T-helper 1 cell treated with Interleukin-12 subunit alpha and Interleukin-12 subunit beta and Interleukin-4 antibody, amounts not matched to agents 30 μg/mL and 1 μg/mL, for 36 hours (primary cell): ENCODE data around the gene INTS3.

Source experiments
- H3K27ac Mint-ChIP-seq: one replicate; pipeline ENCODE4 v1.8.0; 2021; ENCODE audit warnings: mild to moderate bottlenecking, mixed read lengths
- H3K27me3 Mint-ChIP-seq: one replicate; pipeline ENCODE4 v1.8.0; 2021; ENCODE audit warnings: low read depth, mixed read lengths
- H3K36me3 Mint-ChIP-seq: one replicate; pipeline ENCODE4 v1.8.0; 2021; ENCODE audit warnings: low read depth, mixed read lengths
- H3K4me1 Mint-ChIP-seq: one replicate; pipeline ENCODE4 v1.8.0; 2021; ENCODE audit warnings: low read depth, mixed read lengths
- H3K4me3 Mint-ChIP-seq: one replicate; pipeline ENCODE4 v1.8.0; 2021; ENCODE audit warnings: mild to moderate bottlenecking, moderate library complexity, mixed read lengths
- H3K9me3 Mint-ChIP-seq: one replicate; pipeline ENCODE4 v1.8.0; 2021; ENCODE audit warnings: mixed read lengths

INTS3 gene

DNA sequence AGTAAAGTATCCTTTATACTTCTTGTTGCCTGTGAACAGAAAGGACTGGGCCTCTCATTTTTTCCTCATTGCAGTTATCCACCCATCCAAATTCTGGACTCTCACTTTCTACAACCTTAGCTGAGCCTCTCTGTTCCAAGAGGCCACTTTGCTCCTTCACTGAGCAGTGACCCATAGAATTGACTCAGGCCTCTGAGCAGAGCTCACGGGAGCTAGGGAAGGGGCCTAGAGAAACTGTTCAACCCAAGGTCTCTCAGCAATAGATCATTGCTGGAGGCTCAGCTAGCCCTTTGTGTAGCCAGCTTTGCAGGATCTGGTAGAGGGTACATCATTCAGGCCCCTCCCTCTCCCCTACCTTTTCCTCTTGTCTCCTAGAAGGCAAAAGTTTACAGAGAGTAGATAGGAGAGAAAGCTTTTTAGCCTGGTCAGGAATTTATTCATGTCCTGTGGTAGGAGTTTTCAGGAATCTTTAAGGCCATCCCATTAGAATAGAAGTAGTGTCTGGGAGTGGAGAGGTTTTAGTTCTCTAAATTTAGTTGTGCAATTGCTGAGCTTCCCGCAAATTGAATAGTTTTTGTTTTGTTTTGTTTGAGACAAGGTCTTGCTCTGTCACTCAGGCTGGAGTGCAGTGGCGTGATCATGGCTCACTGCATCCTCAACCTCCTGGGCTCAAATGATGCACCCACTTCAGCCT lies 6.7 kb downstream of the INTS3 start:
- H3K36me3 Mint-ChIP-seq, result peaks cover 9% of the 10 kb centered on the region
- no peak overlapping the region for H3K4me3 Mint-ChIP-seq
- H3K27ac Mint-ChIP-seq, result no peak overlapping the region
- H3K4me1 Mint-ChIP-seq, result peaks cover 7% of the 10 kb centered on the region
- H3K9me3 Mint-ChIP-seq, result no peaks in the 10 kb centered on the region
- no peaks in the 10 kb centered on the region for H3K27me3 Mint-ChIP-seq

- H3K9me3 Mint-ChIP-seq, result no peaks in the 10 kb centered on the region
- no peak overlapping the region for H3K4me3 Mint-ChIP-seq
- H3K4me1 Mint-ChIP-seq, result peaks cover 3% of the 10 kb centered on the region
- H3K36me3 Mint-ChIP-seq, result peaks cover 9% of the 10 kb centered on the region
- H3K27me3 Mint-ChIP-seq, result no peaks in the 10 kb centered on the region
- no peak overlapping the region for H3K27ac Mint-ChIP-seq
These were observed 7.2 kb downstream of the INTS3 start for GRCh38 chr1:153735090-153735420.

DNA sequence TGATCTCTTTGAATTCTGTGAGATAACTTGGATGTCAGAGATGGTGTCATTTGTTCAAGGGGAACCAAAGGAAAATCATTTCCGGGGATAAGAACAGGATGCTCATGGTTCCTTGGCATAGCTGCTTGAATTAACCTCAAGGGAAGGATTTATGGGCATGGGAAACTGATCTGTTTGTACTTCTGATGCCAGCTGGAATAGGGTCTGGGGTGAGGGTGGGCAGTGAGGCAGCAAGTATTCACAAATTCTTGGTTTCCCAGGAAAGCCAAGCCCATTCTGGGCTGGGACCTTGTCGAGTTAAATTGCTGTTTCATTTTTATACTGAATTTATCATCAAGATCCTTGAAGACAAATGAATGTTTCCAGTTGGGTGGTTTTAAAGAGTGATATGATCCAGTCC lies 14.1 kb downstream of the INTS3 start:
- peaks cover 41% of the 10 kb centered on the region for H3K36me3 Mint-ChIP-seq
- no peak overlapping the region for H3K27ac Mint-ChIP-seq
- no peaks in the 10 kb centered on the region for H3K9me3 Mint-ChIP-seq
- peaks cover 6% of the 10 kb centered on the region for H3K4me1 Mint-ChIP-seq
- H3K27me3 Mint-ChIP-seq, result no peaks in the 10 kb centered on the region
- no peak overlapping the region for H3K4me3 Mint-ChIP-seq

- no peak overlapping the region for H3K27ac Mint-ChIP-seq
- peaks cover 45% of the 10 kb centered on the region for H3K36me3 Mint-ChIP-seq
- no peak overlapping the region for H3K4me3 Mint-ChIP-seq
- H3K4me1 Mint-ChIP-seq, result peaks cover 6% of the 10 kb centered on the region
- no peaks in the 10 kb centered on the region for H3K9me3 Mint-ChIP-seq
- no peaks in the 10 kb centered on the region for H3K27me3 Mint-ChIP-seq
These were observed 14.7 kb downstream of the INTS3 start for GRCh38 chr1:153742411-153743142.

DNA sequence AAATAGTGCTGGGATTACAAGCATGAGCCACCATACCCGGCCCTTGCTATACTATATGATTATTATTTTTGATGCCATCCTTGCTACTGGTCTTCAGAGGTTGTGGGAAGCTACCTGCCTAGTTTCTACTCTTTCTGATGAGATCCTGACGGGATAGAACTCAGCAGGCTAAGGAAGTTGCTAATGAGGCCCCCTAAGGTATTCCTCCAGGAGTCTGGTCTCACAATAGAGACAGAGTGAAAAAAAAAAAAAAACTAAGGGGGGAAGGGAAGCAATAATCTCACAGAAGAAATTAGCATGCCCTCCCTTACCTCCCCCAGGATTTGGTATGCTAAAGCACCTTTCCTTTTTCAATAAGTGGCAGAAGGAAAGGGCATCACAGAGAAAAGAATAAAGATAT lies 17.6 kb downstream of the INTS3 start:
- Mint-ChIP-seq H3K4me1 (peaks cover 13% of the 10 kb centered on the region), H3K27ac (no peak overlapping the region), H3K27me3 (no peaks in the 10 kb centered on the region), H3K9me3 (no peaks in the 10 kb centered on the region), H3K36me3 (peaks cover 60% of the 10 kb centered on the region), H3K4me3 (no peak overlapping the region)

- peaks cover 57% of the 10 kb centered on the region for H3K36me3 Mint-ChIP-seq
- H3K9me3 Mint-ChIP-seq, result no peaks in the 10 kb centered on the region
- H3K27ac Mint-ChIP-seq, result no peak overlapping the region
- H3K4me1 Mint-ChIP-seq, result peaks cover 13% of the 10 kb centered on the region
- H3K27me3 Mint-ChIP-seq, result no peaks in the 10 kb centered on the region
- H3K4me3 Mint-ChIP-seq, result no peak overlapping the region
These were observed 18.3 kb downstream of the INTS3 start for GRCh38 chr1:153746174-153746573.

- H3K9me3 Mint-ChIP-seq, result no peaks in the 10 kb centered on the region
- no peak overlapping the region for H3K27ac Mint-ChIP-seq
- H3K27me3 Mint-ChIP-seq, result no peaks in the 10 kb centered on the region
- peaks cover 6% of the 10 kb centered on the region for H3K4me1 Mint-ChIP-seq
- peaks cover 50% of the 10 kb centered on the region for H3K36me3 Mint-ChIP-seq
- no peak overlapping the region for H3K4me3 Mint-ChIP-seq
These were observed 21.1 kb downstream of the INTS3 start for GRCh38 chr1:153748903-153749302.

DNA sequence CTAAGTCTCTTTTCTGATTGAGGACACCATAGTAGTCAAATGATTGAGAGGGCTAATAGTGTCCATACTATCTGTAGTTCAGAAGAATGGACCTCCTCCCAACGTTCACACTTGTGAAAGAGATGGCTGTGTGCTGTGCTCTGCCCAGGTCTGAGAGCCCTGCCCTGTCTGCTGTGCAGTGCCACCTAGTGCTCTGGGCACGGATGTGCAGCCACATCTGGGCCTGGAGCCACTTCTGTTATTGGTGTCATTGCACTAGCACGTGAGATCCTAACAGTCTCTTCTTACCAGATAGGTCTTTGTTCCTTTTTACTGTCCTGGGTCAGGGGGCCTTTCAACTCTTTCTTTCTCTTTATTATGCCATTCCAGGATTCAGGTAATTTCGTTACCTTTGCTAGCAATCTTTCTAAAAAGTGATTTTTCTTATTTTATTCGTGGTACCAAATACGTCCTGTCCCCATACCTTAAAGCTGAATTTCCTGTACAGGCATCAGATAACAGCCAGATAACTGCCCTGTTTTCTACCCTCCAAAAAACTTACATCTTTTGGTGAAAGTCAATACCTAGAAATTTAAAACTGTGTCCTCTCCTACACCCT lies 21.7 kb downstream of the INTS3 start:
- no peak overlapping the region for H3K4me3 Mint-ChIP-seq
- no peaks in the 10 kb centered on the region for H3K9me3 Mint-ChIP-seq
- peaks cover 6% of the 10 kb centered on the region for H3K4me1 Mint-ChIP-seq
- H3K27me3 Mint-ChIP-seq, result no peaks in the 10 kb centered on the region
- H3K27ac Mint-ChIP-seq, result no peak overlapping the region
- peaks cover 51% of the 10 kb centered on the region for H3K36me3 Mint-ChIP-seq

DNA sequence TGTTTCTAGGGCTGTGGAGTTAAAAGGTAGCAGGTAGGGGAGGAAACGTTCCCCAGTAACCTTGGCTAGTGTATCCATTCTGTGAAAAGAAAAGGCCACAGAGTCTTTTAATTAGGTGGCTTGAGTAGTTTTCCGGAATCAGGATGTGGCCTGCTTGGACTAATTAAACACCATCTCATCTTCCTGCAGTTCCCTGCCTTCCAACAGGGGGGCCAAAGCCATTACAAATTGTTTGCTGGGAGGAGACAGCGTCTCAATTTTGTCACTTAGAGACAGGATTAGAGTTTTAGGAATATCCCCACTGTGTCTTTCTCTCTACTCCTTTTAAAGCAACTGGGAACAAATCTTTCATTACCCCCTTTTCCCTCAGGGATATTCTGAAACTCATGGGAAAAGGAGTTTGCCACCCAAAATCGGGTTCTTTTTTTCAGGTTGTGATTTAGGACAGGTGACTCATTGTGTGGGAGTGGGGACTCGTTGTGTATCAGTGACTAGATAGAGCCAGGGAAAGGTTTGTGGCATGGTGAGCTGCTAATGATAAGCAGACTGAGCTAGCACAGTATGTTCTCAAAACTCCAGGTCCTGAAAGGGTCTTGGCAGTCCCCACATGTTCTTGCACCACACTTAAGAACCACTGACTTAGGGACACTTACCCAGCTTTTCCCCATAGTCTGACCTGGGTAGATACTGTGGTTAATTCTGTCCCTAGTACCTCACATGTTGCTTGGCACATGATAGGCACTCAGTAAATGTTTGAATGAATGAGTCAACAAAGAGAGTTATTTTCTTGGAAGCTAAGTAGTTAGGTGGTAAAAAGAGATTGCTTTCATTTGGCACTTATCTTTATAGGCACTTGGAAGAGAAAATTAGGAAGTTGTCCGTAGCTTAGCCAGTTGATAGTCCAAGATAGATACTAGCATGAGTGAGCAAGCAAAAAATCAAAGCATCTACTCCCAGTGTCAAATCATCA lies 22.5 kb downstream of the INTS3 start:
- Mint-ChIP-seq H3K4me1 (peaks cover 6% of the 10 kb centered on the region), H3K27me3 (no peaks in the 10 kb centered on the region), H3K9me3 (no peaks in the 10 kb centered on the region), H3K4me3 (no peak overlapping the region), H3K27ac (no peak overlapping the region), H3K36me3 (peaks cover 54% of the 10 kb centered on the region)

DNA sequence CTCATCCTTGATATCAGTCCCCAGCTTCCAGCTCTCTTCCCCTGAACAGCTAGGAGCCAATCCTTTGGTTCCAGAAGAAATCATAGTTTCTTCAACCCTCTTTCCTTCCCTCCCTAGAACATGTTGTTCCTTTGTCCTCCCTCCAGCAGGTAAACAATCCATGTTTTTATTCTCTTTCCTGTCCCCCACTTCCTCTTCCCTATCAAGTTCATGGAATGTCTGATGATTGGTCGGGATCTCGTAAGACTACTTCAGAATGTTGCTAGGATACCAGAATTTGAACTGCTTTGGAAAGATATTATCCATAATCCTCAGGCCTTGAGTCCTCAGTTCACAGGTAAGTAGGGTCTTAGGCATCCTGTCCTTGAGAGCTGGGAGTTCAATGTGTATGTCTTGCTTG lies 24.2 kb downstream of the INTS3 start:
- no peak overlapping the region for H3K4me3 Mint-ChIP-seq
- H3K4me1 Mint-ChIP-seq, result peaks cover 6% of the 10 kb centered on the region
- no peaks in the 10 kb centered on the region for H3K27me3 Mint-ChIP-seq
- H3K27ac Mint-ChIP-seq, result no peak overlapping the region
- peaks cover 49% of the 10 kb centered on the region for H3K36me3 Mint-ChIP-seq
- H3K9me3 Mint-ChIP-seq, result no peaks in the 10 kb centered on the region

- H3K4me3 Mint-ChIP-seq, result no peak overlapping the region
- peaks cover 6% of the 10 kb centered on the region for H3K4me1 Mint-ChIP-seq
- H3K27me3 Mint-ChIP-seq, result no peaks in the 10 kb centered on the region
- no peak overlapping the region for H3K27ac Mint-ChIP-seq
- peaks cover 51% of the 10 kb centered on the region for H3K36me3 Mint-ChIP-seq
- H3K9me3 Mint-ChIP-seq, result no peaks in the 10 kb centered on the region
These were observed 24.8 kb downstream of the INTS3 start for GRCh38 chr1:153752571-153753195.

GRCh38 chr1:153754266-153754665 lies 26.4 kb downstream of the INTS3 start:
- no peaks in the 10 kb centered on the region for H3K9me3 Mint-ChIP-seq
- no peaks in the 10 kb centered on the region for H3K27me3 Mint-ChIP-seq
- peaks cover 5% of the 10 kb centered on the region for H3K4me1 Mint-ChIP-seq
- H3K27ac Mint-ChIP-seq, result no peak overlapping the region
- H3K36me3 Mint-ChIP-seq, result peaks cover 48% of the 10 kb centered on the region
- H3K4me3 Mint-ChIP-seq, result no peak overlapping the region

DNA sequence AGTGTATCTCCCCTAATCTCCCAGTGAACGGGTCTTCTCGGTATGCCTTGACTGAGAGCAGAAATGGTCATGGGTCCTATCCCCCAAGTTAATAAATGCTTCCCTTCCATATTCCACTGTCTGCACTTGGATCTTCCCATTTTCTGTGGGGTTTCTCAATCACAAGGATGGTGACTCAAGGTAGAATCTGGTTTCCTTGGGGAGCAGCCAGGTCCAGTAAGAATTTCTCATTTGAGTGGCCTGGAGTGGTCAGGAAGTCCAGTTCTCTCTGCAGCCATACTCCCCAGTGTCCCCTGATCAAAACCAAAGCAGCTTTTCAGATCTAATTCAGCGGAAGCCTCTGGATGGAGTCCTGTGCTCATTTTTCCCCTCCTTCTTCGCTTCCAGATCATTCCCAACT lies 32.6 kb downstream of the INTS3 start:
- peaks cover 51% of the 10 kb centered on the region for H3K36me3 Mint-ChIP-seq
- no peaks in the 10 kb centered on the region for H3K27me3 Mint-ChIP-seq
- no peaks in the 10 kb centered on the region for H3K9me3 Mint-ChIP-seq
- no peak overlapping the region for H3K4me3 Mint-ChIP-seq
- no peaks in the 10 kb centered on the region for H3K4me1 Mint-ChIP-seq
- H3K27ac Mint-ChIP-seq, result no peak overlapping the region
